Body of pancreas (tissue), 4 donors: ENCODE results near the gene FBXL2.

Experiments used
- POLR2A ChIP-seq, 3 donors: fragments of 450-650 bp; IDR thresholded peaks; one replicate each; pipeline ENCODE4 v1.6.1; 2016; ENCODE audit warnings: antibody characterized with exemption in 3 of 3, mild to moderate bottlenecking in 2 of 3
- TF ChIP-seq, protein P1 (sequence below), 7 experiments: fragments of 450-650 bp in 4 of 7; fragments of 200-600 bp in 3 of 7; sonication (generic) in 3 of 7; IDR thresholded peaks; one replicate each; pipeline ENCODE4 v1.5.1; 2016 to 2019; ENCODE audit warnings: antibody characterized with exemption in 7 of 7

DNA sequence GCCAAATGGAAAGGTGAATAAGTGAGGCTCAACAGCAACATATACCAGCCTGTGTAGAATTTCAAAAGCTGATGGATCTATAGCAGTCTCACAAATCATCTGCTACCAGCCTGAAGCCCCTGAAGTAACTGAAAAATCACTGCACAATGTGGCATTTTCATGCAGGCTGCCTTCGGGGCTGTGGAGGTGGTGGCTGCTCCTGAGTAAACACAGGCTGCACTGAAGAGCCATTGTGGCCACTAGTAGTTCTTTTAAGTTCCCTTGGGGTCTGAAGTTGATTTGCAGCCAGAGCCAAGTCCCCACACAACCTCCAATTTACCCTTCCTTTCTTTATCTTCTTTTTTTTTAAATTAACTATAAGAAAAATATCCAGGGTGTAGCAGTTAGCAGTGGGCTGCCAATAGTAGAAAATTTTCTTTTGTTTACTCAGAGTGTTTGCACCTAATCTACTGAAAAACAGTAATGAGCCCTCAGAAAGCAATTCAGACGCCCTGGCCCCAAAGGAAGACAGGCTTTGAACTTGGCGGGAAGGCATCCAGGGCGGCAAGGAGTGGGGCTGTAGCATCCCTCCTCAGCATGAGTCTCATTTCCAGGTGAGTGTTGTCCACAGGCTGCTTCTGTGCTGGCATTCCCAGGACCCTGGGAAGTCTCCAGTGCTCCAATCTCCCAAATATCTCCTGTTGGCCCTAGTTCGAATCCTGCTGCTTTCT, 45.3 kb upstream of the FBXL2 start:
- TF ChIP-seq, protein P1, sequence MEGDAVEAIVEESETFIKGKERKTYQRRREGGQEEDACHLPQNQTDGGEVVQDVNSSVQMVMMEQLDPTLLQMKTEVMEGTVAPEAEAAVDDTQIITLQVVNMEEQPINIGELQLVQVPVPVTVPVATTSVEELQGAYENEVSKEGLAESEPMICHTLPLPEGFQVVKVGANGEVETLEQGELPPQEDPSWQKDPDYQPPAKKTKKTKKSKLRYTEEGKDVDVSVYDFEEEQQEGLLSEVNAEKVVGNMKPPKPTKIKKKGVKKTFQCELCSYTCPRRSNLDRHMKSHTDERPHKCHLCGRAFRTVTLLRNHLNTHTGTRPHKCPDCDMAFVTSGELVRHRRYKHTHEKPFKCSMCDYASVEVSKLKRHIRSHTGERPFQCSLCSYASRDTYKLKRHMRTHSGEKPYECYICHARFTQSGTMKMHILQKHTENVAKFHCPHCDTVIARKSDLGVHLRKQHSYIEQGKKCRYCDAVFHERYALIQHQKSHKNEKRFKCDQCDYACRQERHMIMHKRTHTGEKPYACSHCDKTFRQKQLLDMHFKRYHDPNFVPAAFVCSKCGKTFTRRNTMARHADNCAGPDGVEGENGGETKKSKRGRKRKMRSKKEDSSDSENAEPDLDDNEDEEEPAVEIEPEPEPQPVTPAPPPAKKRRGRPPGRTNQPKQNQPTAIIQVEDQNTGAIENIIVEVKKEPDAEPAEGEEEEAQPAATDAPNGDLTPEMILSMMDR (IDR thresholded peaks at IDR 0.05): no peak
- TF ChIP-seq POLR2A (IDR thresholded peaks at IDR 0.05): no peak
